H7 (cell line): ENCODE measurements around the gene FGF14. TPM values are rescaled to one million over a fixed set of nuclear protein-coding genes. Genes with fewer than 3 reads are reported as not detected.
"Not testable (repeated sequence)": the region's sequence is repeated elsewhere in the genome, so short reads cannot be mapped to it uniquely, and the experiment has no call there.

Experiments
- DNase-seq: peaks from one replicate; pipeline ENCODE4 v3.0.0; 2012
- H3K27me3 ChIP-seq: 2 replicates; pipeline ENCODE4 v1.6.0; 2011; ENCODE audit warnings: mild to moderate bottlenecking, low read length; ENCODE audit not compliant: control insufficient read depth, insufficient read depth
- H3K36me3 ChIP-seq: replicated peaks from 2 replicates; pipeline ENCODE4 v1.5.1; 2011; ENCODE audit warnings: low read length; ENCODE audit not compliant: control insufficient read depth, insufficient read depth
- H3K4me3 ChIP-seq: 2 replicates; pipeline ENCODE4 v1.5.1; 2011; ENCODE audit warnings: low read depth, mild to moderate bottlenecking, control low read depth, low read length, moderate library complexity; ENCODE audit not compliant: insufficient read depth
- total RNA-seq: library from RNA; depleted of rRNA; stranded (reverse); fragments of >200 nt; shearing (Covaris generic); gene quantifications from 2 replicates; pipeline ENCODE4 v1.2.3, GENCODE V29; 2014

The FGF14 gene
- total RNA-seq, 1 experiment from 2014 or later = 0.73 TPM

GRCh38 chr13:102038787-102039186 is 363.1 kb downstream of the FGF14 start:
- Histone ChIP-seq H3K36me3 (no peaks in the 10 kb centered on the region), H3K4me3 (no peak overlapping the region), H3K27me3 (no peaks in the 10 kb centered on the region)
- DNase-seq = no peak

- no peaks in the 10 kb centered on the region for H3K27me3 ChIP-seq
- no peaks in the 10 kb centered on the region for H3K36me3 ChIP-seq
- DNase-seq = no peak
- H3K4me3 ChIP-seq = no peak overlapping the region
Measured at GRCh38 chr13:102035969-102036368, 365.9 kb downstream of the FGF14 start.

- no peaks in the 10 kb centered on the region for H3K27me3 ChIP-seq
- no peak for DNase-seq
- no peak overlapping the region for H3K4me3 ChIP-seq
- H3K36me3 ChIP-seq = no peaks in the 10 kb centered on the region
Measured at GRCh38 chr13:102033857-102034331, 368.0 kb downstream of the FGF14 start.

- no peak for DNase-seq
- Histone ChIP-seq H3K4me3 (no peak overlapping the region), H3K36me3 (no peaks in the 10 kb centered on the region), H3K27me3 (no peaks in the 10 kb centered on the region)
Measured at GRCh38 chr13:102033386-102033785, 368.5 kb downstream of the FGF14 start.

GRCh38 chr13:102028868-102029267 is 373.0 kb downstream of the FGF14 start:
- Histone ChIP-seq H3K36me3 (no peaks in the 10 kb centered on the region), H3K4me3 (no peak overlapping the region), H3K27me3 (no peaks in the 10 kb centered on the region)
- DNase-seq = no peak

- no peak for DNase-seq
- H3K4me3 ChIP-seq = no peak overlapping the region
Measured at GRCh38 chr13:102028206-102028605, 373.6 kb downstream of the FGF14 start.

GRCh38 chr13:102021777-102022176 is 380.1 kb downstream of the FGF14 start:
- no peak overlapping the region for H3K4me3 ChIP-seq
- no peaks in the 10 kb centered on the region for H3K27me3 ChIP-seq
- DNase-seq = no peak

More at GRCh38 chr13:102028206-102028605, 373.6 kb downstream of the FGF14 start:
- Histone ChIP-seq H3K36me3 (no peaks in the 10 kb centered on the region), H3K27me3 (no peaks in the 10 kb centered on the region)

GRCh38 chr13:102020611-102021216 is 381.1 kb downstream of the FGF14 start:
- Histone ChIP-seq H3K4me3 (no peak overlapping the region), H3K36me3 (no peaks in the 10 kb centered on the region), H3K27me3 (no peaks in the 10 kb centered on the region)
- DNase-seq = no peak

More at GRCh38 chr13:102021777-102022176, 380.1 kb downstream of the FGF14 start:
- H3K36me3 ChIP-seq = no peaks in the 10 kb centered on the region

- DNase-seq = no peak
- Histone ChIP-seq H3K4me3 (no peak overlapping the region), H3K27me3 (no peaks in the 10 kb centered on the region), H3K36me3 (no peaks in the 10 kb centered on the region)
Measured at GRCh38 chr13:102018716-102019115, 383.1 kb downstream of the FGF14 start.

GRCh38 chr13:102017248-102017647 is 384.6 kb downstream of the FGF14 start:
- no peak for DNase-seq
- H3K4me3 ChIP-seq = no peak overlapping the region
- H3K36me3 ChIP-seq = no peaks in the 10 kb centered on the region
- no peaks in the 10 kb centered on the region for H3K27me3 ChIP-seq

- DNase-seq = no peak
- no peak overlapping the region for H3K4me3 ChIP-seq
- H3K27me3 ChIP-seq = no peaks in the 10 kb centered on the region
- H3K36me3 ChIP-seq = no peaks in the 10 kb centered on the region
Measured at GRCh38 chr13:102012299-102013293, 389.3 kb downstream of the FGF14 start.

- H3K36me3 ChIP-seq, H3K27me3 ChIP-seq, DNase-seq, H3K4me3 ChIP-seq: not testable (repeated sequence)
Measured at GRCh38 chr13:102011455-102011854, 390.4 kb downstream of the FGF14 start.

GRCh38 chr13:102003848-102004570 is 397.8 kb downstream of the FGF14 start:
- no peaks in the 10 kb centered on the region for H3K36me3 ChIP-seq
- DNase-seq = no peak
- no peak overlapping the region for H3K4me3 ChIP-seq
- H3K27me3 ChIP-seq = no peaks in the 10 kb centered on the region

- H3K4me3 ChIP-seq = no peak overlapping the region
- DNase-seq = no peak
- H3K36me3 ChIP-seq = no peaks in the 10 kb centered on the region
- no peaks in the 10 kb centered on the region for H3K27me3 ChIP-seq
Measured at GRCh38 chr13:102002287-102002686, 399.6 kb downstream of the FGF14 start.
